ENCODE results near the gene PHACTR4.

DNA sequence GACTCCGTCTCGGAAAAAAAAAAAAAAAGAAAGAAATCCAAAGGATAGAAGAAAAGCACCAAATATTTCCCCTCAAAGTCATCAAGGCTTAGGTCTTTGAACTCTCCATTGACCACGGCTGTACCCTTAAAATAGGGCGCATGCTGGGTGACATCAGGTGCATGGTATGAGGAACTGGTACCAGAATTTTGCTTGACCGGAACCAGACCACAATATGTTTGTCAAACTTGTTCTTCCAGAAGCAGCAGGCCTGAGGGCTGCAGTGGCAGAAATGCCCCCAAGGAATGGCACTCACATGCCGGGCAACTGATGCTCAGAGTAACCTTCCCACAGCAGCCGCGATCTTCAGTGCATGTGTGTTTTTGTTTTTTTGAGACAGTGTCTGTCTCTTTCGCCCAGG lies 157.3 kb downstream of the PHACTR4 start:
- TF ChIP-seq, protein P1, sequence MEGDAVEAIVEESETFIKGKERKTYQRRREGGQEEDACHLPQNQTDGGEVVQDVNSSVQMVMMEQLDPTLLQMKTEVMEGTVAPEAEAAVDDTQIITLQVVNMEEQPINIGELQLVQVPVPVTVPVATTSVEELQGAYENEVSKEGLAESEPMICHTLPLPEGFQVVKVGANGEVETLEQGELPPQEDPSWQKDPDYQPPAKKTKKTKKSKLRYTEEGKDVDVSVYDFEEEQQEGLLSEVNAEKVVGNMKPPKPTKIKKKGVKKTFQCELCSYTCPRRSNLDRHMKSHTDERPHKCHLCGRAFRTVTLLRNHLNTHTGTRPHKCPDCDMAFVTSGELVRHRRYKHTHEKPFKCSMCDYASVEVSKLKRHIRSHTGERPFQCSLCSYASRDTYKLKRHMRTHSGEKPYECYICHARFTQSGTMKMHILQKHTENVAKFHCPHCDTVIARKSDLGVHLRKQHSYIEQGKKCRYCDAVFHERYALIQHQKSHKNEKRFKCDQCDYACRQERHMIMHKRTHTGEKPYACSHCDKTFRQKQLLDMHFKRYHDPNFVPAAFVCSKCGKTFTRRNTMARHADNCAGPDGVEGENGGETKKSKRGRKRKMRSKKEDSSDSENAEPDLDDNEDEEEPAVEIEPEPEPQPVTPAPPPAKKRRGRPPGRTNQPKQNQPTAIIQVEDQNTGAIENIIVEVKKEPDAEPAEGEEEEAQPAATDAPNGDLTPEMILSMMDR (IDR thresholded peaks at IDR 0.05), result no peak
- no peak for TF ChIP-seq POLR2A (IDR thresholded peaks at IDR 0.05)
